Suppressor macrophage treated with lipopolysaccharide for 1 hour (primary cell): ENCODE results near the gene GAA.

Experiments used
- DNase-seq, 3 donors: peaks; one replicate each; pipeline ENCODE4 v3.0.0-alpha.2; 2020 to 2022

Gene GAA

GRCh38 chr17:80101011-80101945 is at the start of gene GAA:
TSS of gene GAA (plus strand) at chr17:80101581. CDS start at chr17:80104587, 3,006 bp downstream.
- DNase-seq: peak; percentile 89 to 98 (median 97)

GRCh38 chr17:80051681-80052080 is 49.7 kb upstream of the GAA start:
- DNase-seq: no peak

GRCh38 chr17:80053102-80053501 is 48.3 kb upstream of the GAA start:
- DNase-seq: no peak

- no peak for DNase-seq
Measured at GRCh38 chr17:80055597-80055996, 45.8 kb upstream of the GAA start.

GRCh38 chr17:80058311-80058955 is 42.9 kb upstream of the GAA start:
- DNase-seq: no peak

GRCh38 chr17:80060644-80061043 is 40.7 kb upstream of the GAA start:
- no peak for DNase-seq

GRCh38 chr17:80061421-80061820 is 40.0 kb upstream of the GAA start:
- no peak for DNase-seq

- peak; percentile 77 to 86 (median 82) for DNase-seq
Measured at GRCh38 chr17:80063830-80064585, 37.4 kb upstream of the GAA start.

GRCh38 chr17:80064696-80065095 is 36.7 kb upstream of the GAA start:
- no peak for DNase-seq

GRCh38 chr17:80065478-80066170 is 35.8 kb upstream of the GAA start:
- no peak for DNase-seq

GRCh38 chr17:80067393-80067986 is 33.9 kb upstream of the GAA start:
- DNase-seq: no peak

GRCh38 chr17:80068301-80069222 is 32.8 kb upstream of the GAA start:
- DNase-seq: no peak

GRCh38 chr17:80070375-80071115 is 30.8 kb upstream of the GAA start:
- DNase-seq: no peak

- no peak for DNase-seq
Measured at GRCh38 chr17:80071116-80071841, 30.1 kb upstream of the GAA start.

GRCh38 chr17:80072410-80072809 is 29.0 kb upstream of the GAA start:
- DNase-seq: no peak

- DNase-seq: no peak
Measured at GRCh38 chr17:80080081-80080480, 21.3 kb upstream of the GAA start.

- no peak for DNase-seq
Measured at GRCh38 chr17:80081596-80081995, 19.8 kb upstream of the GAA start.

- DNase-seq: peak; percentile 81 to 92 (median 86)
Measured at GRCh38 chr17:80082403-80083135, 18.8 kb upstream of the GAA start.

GRCh38 chr17:80083136-80083661 is 18.2 kb upstream of the GAA start:
- no peak for DNase-seq
